Measurements from ENCODE around the gene TWNK. TPM values are rescaled to one million over a fixed set of nuclear protein-coding genes. Genes with fewer than 3 reads are reported as not detected.

Gene TWNK
- total RNA-seq, 1 donor: 3.3 TPM

DNA sequence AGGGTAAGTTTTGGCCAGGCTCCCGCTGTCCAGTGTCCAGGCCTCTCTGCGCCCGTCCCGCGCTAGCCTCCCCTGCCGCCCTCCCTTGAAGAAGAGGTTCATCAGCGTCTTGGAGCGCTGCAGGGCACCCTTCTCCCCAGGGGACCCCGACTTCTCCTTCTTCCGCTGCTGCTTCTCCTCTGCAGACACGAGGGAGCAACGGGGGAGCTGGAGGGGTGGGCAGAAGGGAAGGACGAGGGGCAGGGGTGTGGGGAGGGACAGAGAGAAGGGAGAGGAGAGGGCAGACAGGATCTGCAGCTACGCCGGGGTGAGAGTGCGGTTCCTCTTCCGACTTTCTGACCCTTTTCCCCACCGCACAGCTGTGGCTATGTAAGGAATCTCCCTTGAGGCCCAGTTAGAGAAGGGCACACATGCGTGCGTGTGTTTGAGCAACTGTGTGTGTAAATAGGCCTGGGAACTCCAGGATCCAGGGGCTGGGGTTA is 30.8 kb downstream of the TWNK start:
- peak; percentile 61 for DNase-seq (ENCODE audit: insufficient read length, low spot score, missing footprints)
- no peak overlapping the region for H3K4me2 ChIP-seq (ENCODE audit: insufficient read depth, low read length)

DNA sequence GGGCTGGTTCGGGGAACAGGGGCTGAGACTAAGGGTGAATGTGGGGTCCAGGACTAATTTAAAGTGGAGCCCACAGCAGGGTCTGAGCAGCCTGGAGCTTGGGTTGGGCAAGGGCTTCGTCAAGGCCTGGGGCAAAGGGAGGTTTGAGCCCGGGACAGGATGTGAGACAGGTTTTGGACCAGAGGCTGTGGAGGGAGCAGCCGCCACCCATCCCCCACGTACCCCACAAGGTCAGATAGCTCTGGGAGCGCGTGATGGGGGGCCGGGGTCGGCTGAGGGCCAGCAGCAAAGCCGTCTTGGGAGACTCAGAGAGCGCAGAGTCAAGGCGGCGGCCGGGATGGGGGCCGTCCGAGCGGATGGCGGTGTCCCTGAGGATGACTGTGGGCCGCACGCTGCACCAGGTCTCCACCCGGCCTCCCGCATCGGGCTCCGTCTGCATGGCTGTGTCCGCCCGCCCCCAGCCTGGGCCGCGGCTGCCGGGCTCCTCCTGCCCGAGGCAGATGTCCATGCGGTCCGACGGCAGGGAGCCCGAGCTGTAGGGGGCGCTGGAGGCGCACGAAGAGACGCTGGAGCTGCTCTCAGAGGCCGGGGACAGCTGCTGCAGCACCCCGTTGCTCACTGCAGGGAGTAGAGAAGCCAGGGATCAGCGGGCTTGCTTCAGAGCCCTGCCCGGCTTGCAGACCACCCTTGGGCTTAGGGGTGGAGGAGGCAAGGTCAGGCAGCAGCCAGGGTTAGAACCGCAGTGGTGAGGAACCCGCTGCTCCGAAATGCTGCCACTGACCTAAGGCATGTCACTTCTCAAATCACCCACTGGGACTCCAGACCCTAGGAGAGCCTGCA is 31.5 kb downstream of the TWNK start:
- no peak overlapping the region for H3K4me3 ChIP-seq (ENCODE audit: insufficient read depth, low read length)
- no peaks in the 10 kb centered on the region for H3K27me3 ChIP-seq (ENCODE audit: insufficient read depth, low read length)
- H3K4me2 ChIP-seq (ENCODE audit: insufficient read depth, low read length): peak overlapping the region; percentile 65
- H2AFZ ChIP-seq (ENCODE audit: low read length): peak overlapping the region; percentile 71
- peak; percentile 76 for TF ChIP-seq CTCF (IDR thresholded peaks at IDR 0.05; ENCODE audit: extremely low read depth, low read depth, low read length)
- no peak overlapping the region for H3K27ac ChIP-seq (ENCODE audit: low read depth, low read length)
- H3K36me3 ChIP-seq (ENCODE audit: insufficient read depth, low read length): no peaks in the 10 kb centered on the region
- no peaks in the 10 kb centered on the region for H4K20me1 ChIP-seq (ENCODE audit: insufficient read depth, low read length)
- no peaks in the 10 kb centered on the region for H3K79me2 ChIP-seq (ENCODE audit: insufficient read depth, low read length)
- H3K4me1 ChIP-seq (ENCODE audit: insufficient read depth, low read length): peaks cover 13% of the 10 kb centered on the region
- no peaks in the 10 kb centered on the region for H3K9me3 ChIP-seq (ENCODE audit: low read depth, low read length)
- peak; percentile 99 for DNase-seq (ENCODE audit: insufficient read length, low spot score, missing footprints)

More for the DNA sequence above, 30.8 kb downstream of the TWNK start:
- Histone ChIP-seq H3K79me2 (ENCODE audit: insufficient read depth, low read length) (no peaks in the 10 kb centered on the region), H4K20me1 (ENCODE audit: insufficient read depth, low read length) (no peaks in the 10 kb centered on the region), H3K4me3 (ENCODE audit: insufficient read depth, low read length) (no peak overlapping the region), H3K27me3 (ENCODE audit: insufficient read depth, low read length) (no peaks in the 10 kb centered on the region), H2AFZ (ENCODE audit: low read length) (no peak overlapping the region), H3K4me1 (ENCODE audit: insufficient read depth, low read length) (peaks cover 18% of the 10 kb centered on the region), H3K27ac (ENCODE audit: low read depth, low read length) (no peak overlapping the region), H3K36me3 (ENCODE audit: insufficient read depth, low read length) (no peaks in the 10 kb centered on the region), H3K9me3 (ENCODE audit: low read depth, low read length) (no peaks in the 10 kb centered on the region)
- no peak for TF ChIP-seq CTCF (IDR thresholded peaks at IDR 0.05; ENCODE audit: extremely low read depth, low read depth, low read length)

GRCh38 chr10:101019440-101019703 is 32.0 kb downstream of the TWNK start:
- H3K4me2 ChIP-seq (ENCODE audit: insufficient read depth, low read length): peak overlapping the region; percentile 65
- H4K20me1 ChIP-seq (ENCODE audit: insufficient read depth, low read length): no peaks in the 10 kb centered on the region
- TF ChIP-seq CTCF (IDR thresholded peaks at IDR 0.05; ENCODE audit: extremely low read depth, low read depth, low read length): no peak
- no peak for DNase-seq (ENCODE audit: insufficient read length, low spot score, missing footprints)
- H2AFZ ChIP-seq (ENCODE audit: low read length): peak overlapping the region; percentile 71
- H3K4me1 ChIP-seq (ENCODE audit: insufficient read depth, low read length): peaks cover 9% of the 10 kb centered on the region
- H3K27me3 ChIP-seq (ENCODE audit: insufficient read depth, low read length): no peaks in the 10 kb centered on the region
- H3K9me3 ChIP-seq (ENCODE audit: low read depth, low read length): no peaks in the 10 kb centered on the region
- H3K36me3 ChIP-seq (ENCODE audit: insufficient read depth, low read length): no peaks in the 10 kb centered on the region
- no peak overlapping the region for H3K4me3 ChIP-seq (ENCODE audit: insufficient read depth, low read length)
- no peak overlapping the region for H3K27ac ChIP-seq (ENCODE audit: low read depth, low read length)
- no peaks in the 10 kb centered on the region for H3K79me2 ChIP-seq (ENCODE audit: insufficient read depth, low read length)

DNA sequence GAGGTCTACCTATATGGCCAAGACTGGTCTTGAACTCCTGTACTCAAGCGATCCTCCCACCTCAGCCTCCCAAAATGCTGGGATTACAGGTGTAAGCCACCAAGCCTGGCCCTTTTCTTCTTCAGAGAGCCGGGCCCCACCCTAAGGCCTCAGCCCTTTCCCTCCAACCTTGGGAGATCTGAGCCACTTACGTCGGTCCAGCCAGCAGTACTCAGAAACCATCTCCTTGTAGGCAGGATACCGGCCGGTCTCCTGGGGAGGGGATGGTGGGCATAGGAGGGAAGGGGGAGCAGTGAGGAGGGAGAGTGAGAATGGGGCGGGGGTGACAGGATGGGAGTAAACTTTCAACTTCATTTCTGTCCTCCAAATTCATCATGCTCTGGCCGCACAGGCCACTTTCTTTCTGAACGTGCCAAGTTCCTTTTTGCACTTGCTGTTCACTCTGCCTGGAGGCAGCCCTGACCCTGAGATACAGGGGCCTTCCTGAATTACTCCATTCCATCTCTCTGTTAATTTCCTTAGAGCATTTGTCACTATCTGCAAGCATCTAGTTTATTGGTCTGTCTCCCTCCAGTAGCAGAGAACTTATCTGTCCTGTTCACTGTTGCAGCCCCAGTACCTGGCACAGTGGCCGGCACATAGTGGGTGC is 33.2 kb downstream of the TWNK start:
- no peak overlapping the region for H3K27ac ChIP-seq (ENCODE audit: low read depth, low read length)
- H3K9me3 ChIP-seq (ENCODE audit: low read depth, low read length): no peaks in the 10 kb centered on the region
- H2AFZ ChIP-seq (ENCODE audit: low read length): no peak overlapping the region
- peak; percentile 38 for DNase-seq (ENCODE audit: insufficient read length, low spot score, missing footprints)
- no peaks in the 10 kb centered on the region for H3K27me3 ChIP-seq (ENCODE audit: insufficient read depth, low read length)
- no peak for TF ChIP-seq CTCF (IDR thresholded peaks at IDR 0.05; ENCODE audit: extremely low read depth, low read depth, low read length)
- H3K4me3 ChIP-seq (ENCODE audit: insufficient read depth, low read length): no peak overlapping the region
- no peaks in the 10 kb centered on the region for H3K36me3 ChIP-seq (ENCODE audit: insufficient read depth, low read length)
- no peaks in the 10 kb centered on the region for H3K79me2 ChIP-seq (ENCODE audit: insufficient read depth, low read length)
- H3K4me1 ChIP-seq (ENCODE audit: insufficient read depth, low read length): peaks cover under 1% of the 10 kb centered on the region
- no peak overlapping the region for H3K4me2 ChIP-seq (ENCODE audit: insufficient read depth, low read length)
- no peaks in the 10 kb centered on the region for H4K20me1 ChIP-seq (ENCODE audit: insufficient read depth, low read length)

Data from osteoblast (primary cell).